PC-9 (cell line): Measurements from ENCODE around the gene GPR150.

ENCODE experiments used
- EZH2 ChIP-seq: fragments of 200-600 bp; sonication (generic); IDR thresholded peaks from 2 replicates; pipeline ENCODE4 v1.8.0; 2017; ENCODE audit warnings: antibody characterized with exemption, low read depth
- TF ChIP-seq, protein P1 (sequence below): fragments of 200-600 bp; sonication (generic); conservative IDR thresholded peaks from 2 replicates; pipeline ENCODE4 v1.6.1; 2017; ENCODE audit warnings: mixed run types, antibody characterized with exemption, mild to moderate bottlenecking, moderate library complexity

DNA sequence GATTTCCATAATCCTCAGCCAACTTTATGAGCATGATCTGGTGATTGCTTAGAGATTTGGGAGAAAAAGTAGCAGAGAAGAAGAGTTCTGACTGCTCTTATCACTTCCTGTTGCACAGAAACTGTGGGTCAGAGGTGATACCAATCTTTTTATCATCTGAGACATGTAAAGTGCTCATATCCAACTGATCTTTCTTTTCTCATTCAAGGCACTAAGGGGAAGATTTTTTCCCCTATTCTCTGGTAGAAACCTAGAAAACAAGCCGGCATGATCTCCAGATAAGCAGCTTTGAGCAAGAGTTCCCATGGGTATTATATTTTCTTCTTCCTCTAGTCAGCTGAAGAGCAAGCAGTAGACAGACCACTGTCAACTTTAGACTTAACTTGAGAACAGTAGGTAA lies 29.0 kb upstream of the GPR150 start:
- TF ChIP-seq, protein P1, sequence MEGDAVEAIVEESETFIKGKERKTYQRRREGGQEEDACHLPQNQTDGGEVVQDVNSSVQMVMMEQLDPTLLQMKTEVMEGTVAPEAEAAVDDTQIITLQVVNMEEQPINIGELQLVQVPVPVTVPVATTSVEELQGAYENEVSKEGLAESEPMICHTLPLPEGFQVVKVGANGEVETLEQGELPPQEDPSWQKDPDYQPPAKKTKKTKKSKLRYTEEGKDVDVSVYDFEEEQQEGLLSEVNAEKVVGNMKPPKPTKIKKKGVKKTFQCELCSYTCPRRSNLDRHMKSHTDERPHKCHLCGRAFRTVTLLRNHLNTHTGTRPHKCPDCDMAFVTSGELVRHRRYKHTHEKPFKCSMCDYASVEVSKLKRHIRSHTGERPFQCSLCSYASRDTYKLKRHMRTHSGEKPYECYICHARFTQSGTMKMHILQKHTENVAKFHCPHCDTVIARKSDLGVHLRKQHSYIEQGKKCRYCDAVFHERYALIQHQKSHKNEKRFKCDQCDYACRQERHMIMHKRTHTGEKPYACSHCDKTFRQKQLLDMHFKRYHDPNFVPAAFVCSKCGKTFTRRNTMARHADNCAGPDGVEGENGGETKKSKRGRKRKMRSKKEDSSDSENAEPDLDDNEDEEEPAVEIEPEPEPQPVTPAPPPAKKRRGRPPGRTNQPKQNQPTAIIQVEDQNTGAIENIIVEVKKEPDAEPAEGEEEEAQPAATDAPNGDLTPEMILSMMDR = no peak
- TF ChIP-seq EZH2 = no peak
